ENCODE data around the gene SH3GL2. TPM values are rescaled to one million over a fixed set of nuclear protein-coding genes. Genes with fewer than 3 reads are reported as not detected.

SH3GL2 gene
- total RNA-seq = not detected

DNA sequence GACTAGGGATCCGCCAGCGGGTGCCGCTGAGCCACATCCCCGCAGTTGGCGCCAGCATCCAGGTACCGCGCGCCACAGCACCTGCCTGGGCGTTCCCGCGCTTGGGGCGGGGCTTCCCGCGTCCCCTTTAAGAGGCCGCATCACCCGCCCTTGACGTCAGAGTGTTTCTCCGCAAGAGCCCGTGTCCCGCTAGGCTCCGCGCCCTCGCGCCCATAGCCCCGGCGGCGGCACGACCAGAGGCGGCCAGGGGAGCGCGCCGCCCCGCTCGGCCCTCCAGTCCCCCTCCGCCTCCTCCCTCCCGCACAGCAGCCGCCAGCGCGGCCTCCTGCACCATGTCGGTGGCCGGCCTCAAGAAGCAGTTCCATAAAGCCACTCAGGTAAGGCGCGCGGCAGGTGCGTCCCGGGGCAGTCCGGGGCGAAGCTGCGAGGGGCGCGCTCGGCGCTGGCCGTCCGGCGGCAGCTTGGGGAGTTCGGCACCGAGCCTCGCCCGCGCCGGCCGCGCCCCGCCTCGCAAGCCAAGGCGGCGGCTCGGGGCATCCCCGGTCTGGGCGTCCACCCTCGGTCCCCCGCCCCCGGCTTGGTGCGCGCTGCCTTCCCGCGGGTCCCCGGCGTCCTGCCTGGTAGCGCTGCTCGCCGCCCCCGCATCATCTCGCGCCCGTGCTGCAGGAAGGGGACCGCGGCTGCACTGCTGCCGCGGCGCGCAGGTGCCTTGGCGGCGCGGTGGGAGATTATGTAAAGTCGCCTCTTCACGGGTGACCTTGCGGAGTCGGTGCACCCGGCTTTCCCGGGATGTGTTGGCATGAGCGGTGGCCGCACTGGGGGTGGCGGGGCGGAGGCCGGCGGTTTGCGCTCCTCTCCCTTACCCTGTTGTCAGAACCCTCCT lies at the start of gene SH3GL2:
TSS of gene SH3GL2 (plus strand) at position 156 of the 883 bp plus-strand sequence.
- no peak for DNase-seq (ENCODE audit: low spot score in 2 of 2)

DNA sequence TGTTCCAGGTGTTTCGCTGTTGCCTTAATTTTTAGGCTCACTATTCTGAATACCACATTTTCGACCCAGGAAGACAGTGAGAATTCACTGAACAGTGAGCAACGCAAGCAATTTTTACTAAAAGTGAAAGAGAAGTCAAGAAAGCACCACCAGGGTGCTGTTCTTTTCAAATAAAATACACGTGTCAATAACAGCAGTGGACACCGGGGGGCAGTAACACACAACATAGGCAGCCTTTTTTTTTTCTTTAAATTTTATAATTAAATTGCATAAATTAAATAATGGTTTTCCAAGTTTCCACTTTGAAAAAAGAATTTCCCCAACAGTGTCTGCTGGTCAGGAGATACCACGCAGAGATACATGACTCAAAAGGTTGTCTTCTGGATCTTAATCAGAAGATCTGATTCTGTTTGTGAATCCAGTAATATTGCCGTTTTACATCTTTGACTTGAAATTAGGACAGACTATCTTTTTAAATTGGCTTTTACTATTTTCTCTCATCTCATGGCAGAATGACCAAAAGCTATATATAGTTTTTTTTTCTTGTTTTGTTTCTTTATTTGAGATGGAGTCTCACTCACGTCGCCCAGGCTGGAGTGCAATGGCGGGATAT lies 47.1 kb upstream of the SH3GL2 start:
- no peaks in the 10 kb centered on the region for H3K36me3 ChIP-seq
- H3K9me3 ChIP-seq = no peaks in the 10 kb centered on the region
- no peaks in the 10 kb centered on the region for H3K27me3 ChIP-seq
- DNase-seq (ENCODE audit: low spot score in 2 of 2) = no peak
- intact Hi-C loops (cut with DNase I) = loop anchor here (5.0 to 10.0 kb wide), 2 partner anchors 263 to 681 kb away; no protein-coding TSS in a partner anchor
- H3K4me1 ChIP-seq = no peaks in the 10 kb centered on the region
- no peak overlapping the region for H3K27ac ChIP-seq
- TF ChIP-seq, protein P1, sequence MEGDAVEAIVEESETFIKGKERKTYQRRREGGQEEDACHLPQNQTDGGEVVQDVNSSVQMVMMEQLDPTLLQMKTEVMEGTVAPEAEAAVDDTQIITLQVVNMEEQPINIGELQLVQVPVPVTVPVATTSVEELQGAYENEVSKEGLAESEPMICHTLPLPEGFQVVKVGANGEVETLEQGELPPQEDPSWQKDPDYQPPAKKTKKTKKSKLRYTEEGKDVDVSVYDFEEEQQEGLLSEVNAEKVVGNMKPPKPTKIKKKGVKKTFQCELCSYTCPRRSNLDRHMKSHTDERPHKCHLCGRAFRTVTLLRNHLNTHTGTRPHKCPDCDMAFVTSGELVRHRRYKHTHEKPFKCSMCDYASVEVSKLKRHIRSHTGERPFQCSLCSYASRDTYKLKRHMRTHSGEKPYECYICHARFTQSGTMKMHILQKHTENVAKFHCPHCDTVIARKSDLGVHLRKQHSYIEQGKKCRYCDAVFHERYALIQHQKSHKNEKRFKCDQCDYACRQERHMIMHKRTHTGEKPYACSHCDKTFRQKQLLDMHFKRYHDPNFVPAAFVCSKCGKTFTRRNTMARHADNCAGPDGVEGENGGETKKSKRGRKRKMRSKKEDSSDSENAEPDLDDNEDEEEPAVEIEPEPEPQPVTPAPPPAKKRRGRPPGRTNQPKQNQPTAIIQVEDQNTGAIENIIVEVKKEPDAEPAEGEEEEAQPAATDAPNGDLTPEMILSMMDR (IDR thresholded peaks at IDR 0.05) = peak in 2 of 3 experiments; percentile 28 to 52
- H3K4me3 ChIP-seq = no peak overlapping the region

More for the DNA sequence above, at the start of gene SH3GL2:
- Histone ChIP-seq H3K27ac (no peak within 1 kb of the TSS), H3K4me3 (peak within 1 kb of the TSS; percentile 60 to 66), H3K27me3 (no peaks in the 10 kb centered on the region), H3K36me3 (no peaks in the 10 kb centered on the region), H3K4me1 (peaks cover 2 to 5% of the 10 kb centered on the region in 2 donors), H3K9me3 (no peaks in the 10 kb centered on the region)
- TF ChIP-seq, protein P1 (IDR thresholded peaks at IDR 0.05) = no peak
- intact Hi-C loops (cut with DNase I) = no loop called here

DNA sequence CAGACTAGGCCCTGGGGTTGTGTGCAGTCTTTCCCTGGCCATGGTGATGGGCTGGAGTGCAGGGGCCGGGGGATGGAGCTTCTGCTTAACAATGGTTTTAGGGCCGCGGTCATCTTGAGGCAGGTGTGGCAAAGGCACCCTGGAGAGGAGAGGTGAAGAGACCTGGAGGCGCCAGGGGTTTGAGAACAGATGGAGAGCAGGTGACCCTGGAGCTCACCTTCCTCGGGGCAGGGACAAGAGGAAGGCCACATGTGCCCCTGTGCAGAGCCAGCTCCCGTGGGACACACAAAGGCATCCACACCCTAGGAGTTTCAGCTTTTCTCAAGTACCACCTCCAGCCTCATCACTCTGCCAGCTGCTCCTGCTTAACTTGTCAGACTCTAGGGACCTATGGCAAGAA lies 46.4 kb upstream of the SH3GL2 start:
- H3K36me3 ChIP-seq = no peaks in the 10 kb centered on the region
- TF ChIP-seq, protein P1 (IDR thresholded peaks at IDR 0.05) = no peak
- no peak overlapping the region for H3K4me3 ChIP-seq
- H3K27me3 ChIP-seq = no peaks in the 10 kb centered on the region
- no peak for DNase-seq (ENCODE audit: low spot score in 2 of 2)
- no peaks in the 10 kb centered on the region for H3K9me3 ChIP-seq
- H3K4me1 ChIP-seq = no peaks in the 10 kb centered on the region
- H3K27ac ChIP-seq = no peak overlapping the region
- intact Hi-C loops (cut with DNase I) = loop anchor here (5.0 to 10.0 kb wide), 2 partner anchors 262 to 680 kb away; no protein-coding TSS in a partner anchor

DNA sequence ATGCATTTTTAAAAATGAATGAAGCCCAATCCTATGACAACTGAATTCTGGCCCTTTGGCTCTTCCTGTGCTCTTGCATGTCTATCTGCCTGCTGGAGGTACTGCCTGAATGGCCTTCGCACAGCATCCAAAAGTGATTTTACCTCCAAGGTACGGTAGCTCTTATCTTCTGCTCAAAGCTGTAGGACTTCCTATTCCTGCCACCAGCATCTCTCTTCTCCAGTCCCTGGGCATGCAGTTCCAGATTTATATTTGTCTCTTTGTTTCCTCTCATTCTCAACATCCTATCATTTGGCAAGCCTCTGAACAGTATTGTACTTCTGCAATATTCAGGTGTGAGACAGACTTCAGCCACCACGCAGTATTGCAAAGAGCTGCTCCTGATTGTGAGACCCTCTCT lies 43.7 kb upstream of the SH3GL2 start:
- TF ChIP-seq, protein P1 (IDR thresholded peaks at IDR 0.05) = no peak
- intact Hi-C loops (cut with DNase I) = loop anchor here (10.0 kb wide), 1 partner anchor 260 kb away; no protein-coding TSS in a partner anchor
- H3K4me3 ChIP-seq = no peak overlapping the region
- H3K9me3 ChIP-seq = no peaks in the 10 kb centered on the region
- H3K27ac ChIP-seq = no peak overlapping the region
- no peaks in the 10 kb centered on the region for H3K4me1 ChIP-seq
- H3K36me3 ChIP-seq = no peaks in the 10 kb centered on the region
- no peaks in the 10 kb centered on the region for H3K27me3 ChIP-seq
- DNase-seq (ENCODE audit: low spot score in 2 of 2) = no peak

DNA sequence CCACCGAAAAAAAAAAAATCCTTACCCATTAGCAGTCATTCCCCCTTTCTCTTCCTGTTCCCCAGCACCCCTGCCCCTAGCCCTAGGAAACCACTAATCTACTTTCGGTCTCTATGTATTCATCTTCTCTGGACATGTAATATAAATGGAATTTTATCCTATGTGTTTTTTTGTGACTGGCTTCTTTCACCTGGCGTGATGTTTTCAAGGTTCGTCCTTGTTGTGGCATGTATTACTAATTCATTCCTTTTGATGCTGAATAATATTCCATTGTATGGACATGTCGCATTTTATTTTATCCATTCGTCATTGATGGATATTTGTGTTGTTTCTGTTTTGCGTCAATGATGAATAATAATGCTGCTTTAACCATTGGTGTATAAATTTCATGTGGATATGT lies 42.8 kb upstream of the SH3GL2 start:
- no peak overlapping the region for H3K27ac ChIP-seq

More for the DNA sequence above, 42.8 kb upstream of the SH3GL2 start:
- H3K4me1 ChIP-seq = no peaks in the 10 kb centered on the region
- no peaks in the 10 kb centered on the region for H3K9me3 ChIP-seq
- no peaks in the 10 kb centered on the region for H3K27me3 ChIP-seq
- intact Hi-C loops (cut with DNase I) = loop anchor here (10.0 kb wide), 1 partner anchor 259 kb away; no protein-coding TSS in a partner anchor
- no peaks in the 10 kb centered on the region for H3K36me3 ChIP-seq
- no peak for DNase-seq (ENCODE audit: low spot score in 2 of 2)
- no peak overlapping the region for H3K4me3 ChIP-seq
- TF ChIP-seq, protein P1 (IDR thresholded peaks at IDR 0.05) = no peak

Measured in ascending aorta (tissue), 2 donors.